Occipital lobe (tissue), 2 donors: ENCODE data around the gene LYZL1. TPM values are rescaled to one million over a fixed set of nuclear protein-coding genes. Genes with fewer than 3 reads are reported as not detected.
"Not testable (repeated sequence)": the region's sequence is repeated elsewhere in the genome, so short reads cannot be mapped to it uniquely, and the experiment has no call there.

ENCODE experiments used
- DNase-seq: peaks from one replicate; lab custom pipeline; 2025; lab: John Stamatoyannopoulos, UW
- total RNA-seq: library from RNA; depleted of rRNA; stranded (reverse); fragments of >200 nt; gene quantifications from one replicate; pipeline ENCODE4 v1.2.3, GENCODE V29; 2014

LYZL1 gene
- not detected for total RNA-seq

- not testable (repeated sequence) for DNase-seq
These were observed at the start of gene LYZL1 for GRCh38 chr10:29288906-29289305. LYZL1 (plus strand) TSS chr10:29289070; CDS start chr10:29291868, 2,798 bp downstream.

GRCh38 chr10:29239569-29240472, 49.0 kb upstream of the LYZL1 start:
- no peak for DNase-seq

GRCh38 chr10:29240986-29241660, 47.7 kb upstream of the LYZL1 start:
- DNase-seq = no peak

GRCh38 chr10:29241925-29242324, 46.9 kb upstream of the LYZL1 start:
- no peak for DNase-seq

GRCh38 chr10:29243066-29243465, 45.8 kb upstream of the LYZL1 start:
- DNase-seq = no peak

- no peak for DNase-seq
These were observed 45.1 kb upstream of the LYZL1 start for GRCh38 chr10:29243750-29244149.

- DNase-seq = no peak
These were observed 43.9 kb upstream of the LYZL1 start for GRCh38 chr10:29244978-29245377.

- peak; percentile 25 for DNase-seq
These were observed 43.4 kb upstream of the LYZL1 start for GRCh38 chr10:29245476-29245875.

- DNase-seq = no peak
These were observed 42.4 kb upstream of the LYZL1 start for GRCh38 chr10:29246449-29246848.

GRCh38 chr10:29248158-29248557, 40.7 kb upstream of the LYZL1 start:
- DNase-seq = no peak

GRCh38 chr10:29249018-29249417, 39.9 kb upstream of the LYZL1 start:
- no peak for DNase-seq

- no peak for DNase-seq
These were observed 38.8 kb upstream of the LYZL1 start for GRCh38 chr10:29250066-29250465.

- no peak for DNase-seq
These were observed 35.8 kb upstream of the LYZL1 start for GRCh38 chr10:29252811-29253689.

GRCh38 chr10:29253690-29254029, 35.2 kb upstream of the LYZL1 start:
- DNase-seq = no peak

- no peak for DNase-seq
These were observed 34.5 kb upstream of the LYZL1 start for GRCh38 chr10:29254123-29255046.

GRCh38 chr10:29255104-29255503, 33.8 kb upstream of the LYZL1 start:
- DNase-seq = no peak

- no peak for DNase-seq
These were observed 32.9 kb upstream of the LYZL1 start for GRCh38 chr10:29256019-29256418.

GRCh38 chr10:29256586-29256985, 32.3 kb upstream of the LYZL1 start:
- DNase-seq = no peak

GRCh38 chr10:29257106-29257783, 31.6 kb upstream of the LYZL1 start:
- no peak for DNase-seq

- no peak for DNase-seq
These were observed 31.1 kb upstream of the LYZL1 start for GRCh38 chr10:29257784-29258135.
